Activated naive CD4-positive, alpha-beta T cell (primary cell): ENCODE measurements around the gene PARG.
"Not testable (repeated sequence)": the region's sequence is repeated elsewhere in the genome, so short reads cannot be mapped to it uniquely, and the experiment has no call there.

Source experiments
- DNase-seq, 4 experiments: peaks; one replicate each; lab custom pipeline; 2025; lab: John Stamatoyannopoulos, UW

Gene PARG

GRCh38 chr10:49941447-49942338 is at the start of gene PARG, which contains the start of gene TIMM23B:
PARG (minus strand) TSS chr10:49942027; CDS start chr10:49941725, 302 bp downstream.
TIMM23B (plus strand) TSS chr10:49942053; CDS start chr10:49942195, 142 bp downstream.
- DNase-seq = peak; percentile 40 to 62 (median 50)

- DNase-seq = not testable (repeated sequence)
These were observed 46.5 kb upstream of the PARG start, which contains the start of gene AGAP6 for GRCh38 chr10:49988376-49988775. AGAP6 (plus strand) TSS chr10:49988406; CDS start chr10:49988716, 310 bp downstream.

- not testable (repeated sequence) for DNase-seq
These were observed 45.4 kb upstream of the PARG start for GRCh38 chr10:49987207-49987606.

- not testable (repeated sequence) for DNase-seq
These were observed 35.9 kb upstream of the PARG start for GRCh38 chr10:49977756-49978155.

GRCh38 chr10:49972094-49972493 is 30.3 kb upstream of the PARG start:
- not testable (repeated sequence) for DNase-seq

GRCh38 chr10:49971466-49971865 is 29.6 kb upstream of the PARG start:
- DNase-seq = not testable (repeated sequence)

- not testable (repeated sequence) for DNase-seq
These were observed 28.6 kb upstream of the PARG start for GRCh38 chr10:49970331-49970857.

GRCh38 chr10:49953122-49953521 is 11.3 kb upstream of the PARG start:
- DNase-seq = not testable (repeated sequence)

- DNase-seq = not testable (repeated sequence)
These were observed 10.2 kb upstream of the PARG start for GRCh38 chr10:49952006-49952405.

- not testable (repeated sequence) for DNase-seq
These were observed 6.9 kb upstream of the PARG start for GRCh38 chr10:49948737-49949136.

GRCh38 chr10:49948142-49948541 is 6.3 kb upstream of the PARG start:
- DNase-seq = not testable (repeated sequence)

- not testable (repeated sequence) for DNase-seq
These were observed 1.8 kb upstream of the PARG start for GRCh38 chr10:49943607-49944006.

- DNase-seq = not testable (repeated sequence)
These were observed 495 bp upstream of the PARG start for GRCh38 chr10:49942339-49942705.

- not testable (repeated sequence) for DNase-seq
These were observed 9.7 kb downstream of the PARG start for GRCh38 chr10:49931959-49932728.

GRCh38 chr10:49931276-49931675 is 10.6 kb downstream of the PARG start:
- not testable (repeated sequence) for DNase-seq

- DNase-seq = not testable (repeated sequence)
These were observed 18.3 kb downstream of the PARG start for GRCh38 chr10:49923572-49923971.

- not testable (repeated sequence) for DNase-seq
These were observed 19.8 kb downstream of the PARG start for GRCh38 chr10:49922041-49922440.

GRCh38 chr10:49917927-49918326 is 23.9 kb downstream of the PARG start:
- not testable (repeated sequence) for DNase-seq

GRCh38 chr10:49916451-49916850 is 25.4 kb downstream of the PARG start:
- not testable (repeated sequence) for DNase-seq

GRCh38 chr10:49910295-49910694 is 31.5 kb downstream of the PARG start:
- not testable (repeated sequence) for DNase-seq

- DNase-seq = not testable (repeated sequence)
These were observed 33.3 kb downstream of the PARG start for GRCh38 chr10:49908290-49909080.
